Adrenal gland (tissue), 12 donors: Measurements from ENCODE around the gene PIM3. TPM values are rescaled to one million over a fixed set of nuclear protein-coding genes. Genes with fewer than 3 reads are reported as not detected.

Experiments
- DNase-seq, 7 donors: peaks; one replicate each; pipeline ENCODE4 v3.0.0-alpha.2; 2019 to 2020
- H3K27ac ChIP-seq, 5 donors: fragments of 200-600 bp; sonication (generic) in 4 of 5; 1 replicate in 3 of 5; 2 replicates in 2 of 5; pipeline versions ENCODE4 v1.5.1 to v1.8.0; 2016 to 2020; ENCODE audit warnings: mild to moderate bottlenecking in 1 of 5
- H3K27me3 ChIP-seq: fragments of 200-600 bp; 2 replicates; pipeline ENCODE4 v1.8.0; 2021
- H3K36me3 ChIP-seq, 2 donors: fragments of 200-600 bp; replicated peaks in 1 of 2; 1 replicate in 1 of 2; 2 replicates in 1 of 2; pipeline versions ENCODE4 v1.5.1 to v1.8.0; 2018 to 2022
- H3K4me1 ChIP-seq, 2 donors: fragments of 200-600 bp; replicated peaks in 1 of 2; 1 replicate in 1 of 2; 2 replicates in 1 of 2; pipeline versions ENCODE4 v1.5.1 to v1.8.0; 2018 to 2021
- H3K4me3 ChIP-seq, 4 donors: fragments of 200-600 bp; sonication (generic) in 3 of 4; one replicate each; pipeline ENCODE4 v1.5.1; 2016 to 2018
- H3K9me3 ChIP-seq, 3 donors: fragments of 200-600 bp; sonication (generic) in 1 of 3; replicated peaks in 1 of 3; 1 replicate in 2 of 3; 2 replicates in 1 of 3; pipeline versions ENCODE4 v1.5.1 to v1.8.0; 2016 to 2021
- CTCF ChIP-seq, 6 experiments: fragments of 450-650 bp in 4 of 6; fragments of 200-600 bp in 2 of 6; sonication (generic) in 1 of 6; IDR thresholded peaks; 1 replicate in 5 of 6; 2 replicates in 1 of 6; pipeline versions ENCODE4 v1.5.1 to v1.8.0; 2016 to 2021; ENCODE audit warnings: antibody characterized with exemption in 6 of 6, mild to moderate bottlenecking in 2 of 6, moderate library complexity in 1 of 6
- POLR2A ChIP-seq, 2 donors: fragments of 450-650 bp; IDR thresholded peaks; one replicate each; pipeline ENCODE4 v1.6.1; 2017; ENCODE audit warnings: antibody characterized with exemption in 2 of 2, mild to moderate bottlenecking in 2 of 2, moderate library complexity in 1 of 2
- WGBS, 4 donors: extraction: QIAGEN DNeasy Blood & Tissue Kit in 2 of 4; methylation state at CpG; one replicate each; pipeline versions ENCODE4 v1.1.5 to v1.1.7; 2013 to 2017; 5-methylcytosine and 5-hydroxymethylcytosine counted together
- intact Hi-C, 2 donors: fragments of 100-400 bp; cut with DNase I; formaldehyde crosslinking; loops; one replicate each; pipeline versions ENCODE4 v1.14.1 to v1.15.0; 2022 to 2023
- polyA plus RNA-seq, 3 donors: library from polyadenylated mRNA; stranded (reverse); fragments of 200-250 nt in 2 of 3; fragments of 350-450 nt in 1 of 3; fragmentation: Illumina TruSeq in 1 of 3; extraction: RNeasy Lipid Tissue Mini Kit (QIAGEN cat#74804) in 1 of 3; gene quantifications; one replicate each; pipeline ENCODE4 v1.2.3, GENCODE V29; 2013 to 2014
- total RNA-seq, 9 donors: library from RNA; depleted of rRNA in 4 of 9; stranded (reverse); fragments of >200 nt in 4 of 9; fragments of 120-200 nt in 1 of 9; fragmentation: NEBNext Ultra II Directional in 1 of 9; extraction: Animal tissue kit (Norgen Biotek cat#: 25700) in 1 of 9; gene quantifications; one replicate each; pipeline versions ENCODE4 v1.1.0 to v1.2.4, GENCODE V29; 2013 to 2023
- donor health status: healthy with polysubstance abuse.
- donor health status: Bipolar disorder and iron deficiency.
- donor health status: DM: yes; HTN: yes; CAD: no.
- donor health status: DM: no; HTN: no; CAD: no.
- donor health status: DM: no; HTN: no; CAD: no.
- donor health status: DM: yes; HTN: yes; CAD: no.

Gene PIM3
- total and polyA plus RNA-seq, 12 donors = 7.2 to 99.2 (median 51.7) TPM

GRCh38 chr22:49996518-49997250 lies 36.1 kb downstream of the PIM3 start:
- peak in 1 of 7 donors; percentile 11 for DNase-seq
- no peak for TF ChIP-seq POLR2A (IDR thresholded peaks at IDR 0.05)
- no peak for TF ChIP-seq CTCF (IDR thresholded peaks at IDR 0.05)
- no peak overlapping the region for H3K27ac ChIP-seq
- H3K36me3 ChIP-seq = no peaks in the 10 kb centered on the region
- intact Hi-C loops = no loop called here
- H3K4me3 ChIP-seq = no peak overlapping the region
- H3K4me1 ChIP-seq = peaks cover 0 to 8% of the 10 kb centered on the region in 2 donors
- 84 to 87% (median 86%) methylated on average over 16 to 19 of the region's 19 CpGs; no CpG with 5 or more reads in 1 of the 4 donors for WGBS, 4 donors
- peaks cover 0 to 3% (median 0%) of the 10 kb centered on the region in 3 donors for H3K9me3 ChIP-seq
- peaks cover 14% of the 10 kb centered on the region for H3K27me3 ChIP-seq

DNA sequence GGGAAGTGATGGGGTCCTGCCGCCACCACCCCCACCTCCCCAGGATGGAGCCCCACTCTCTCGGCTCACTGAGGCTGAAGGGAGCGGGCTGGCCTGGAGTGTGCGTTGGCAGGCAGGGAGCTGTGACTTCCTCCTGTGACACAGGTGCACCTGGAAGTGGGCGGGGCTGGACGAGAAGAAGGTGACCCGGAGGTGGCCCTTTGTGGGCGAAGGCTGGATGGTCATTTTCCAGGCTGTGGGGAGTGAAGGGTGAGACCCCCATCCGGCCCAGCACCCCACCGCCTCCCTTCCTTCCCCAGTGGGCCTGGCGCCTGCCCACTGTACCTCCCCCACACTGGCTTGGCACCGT lies 36.7 kb downstream of the PIM3 start:
- no peak for DNase-seq
- intact Hi-C loops = no loop called here

DNA sequence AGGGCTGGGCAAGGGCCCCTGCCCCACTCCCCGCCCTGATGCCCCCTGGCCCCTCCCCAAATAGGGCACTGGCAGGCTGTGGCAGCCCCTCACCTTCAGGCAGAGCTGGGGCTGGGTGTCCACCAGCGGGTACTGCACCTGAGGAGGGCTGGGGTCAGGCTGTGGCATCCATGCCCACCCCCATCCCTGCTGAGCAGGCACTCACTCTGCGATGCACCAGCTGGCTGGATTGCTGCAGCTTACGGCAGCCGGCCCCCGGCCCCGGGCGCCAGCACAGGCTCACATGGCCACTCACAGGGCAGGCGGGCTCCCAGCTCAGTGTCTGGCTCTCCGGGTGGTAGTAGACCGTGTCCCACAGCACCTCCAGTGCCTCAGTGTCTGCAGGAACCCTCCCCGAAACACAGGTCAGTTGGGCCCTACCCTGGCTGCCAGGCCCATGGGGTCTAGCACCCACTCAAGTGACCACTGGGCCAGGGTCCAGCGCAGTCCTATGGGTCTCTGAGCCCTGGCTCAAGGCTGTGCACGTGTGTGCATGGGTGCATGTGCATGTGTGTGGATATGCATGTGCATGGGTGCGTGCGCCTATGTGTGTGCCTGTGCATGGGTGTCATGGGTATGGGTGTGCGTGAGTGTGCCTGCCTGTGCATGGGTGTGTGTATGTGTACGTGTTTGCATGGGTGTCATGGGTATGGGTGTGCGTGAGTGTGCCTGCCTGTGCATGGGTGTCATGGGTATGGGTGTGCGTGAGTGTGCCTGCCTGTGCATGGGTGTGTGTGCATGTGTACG lies 37.6 kb downstream of the PIM3 start:
- Histone ChIP-seq H3K4me3 (no peak overlapping the region), H3K27me3 (peaks cover 14% of the 10 kb centered on the region), H3K9me3 (no peaks in the 10 kb centered on the region), H3K4me1 (peaks cover 0 to 6% of the 10 kb centered on the region in 2 donors), H3K36me3 (no peaks in the 10 kb centered on the region), H3K27ac (no peak overlapping the region)
- intact Hi-C loops = no loop called here
- DNase-seq = peak in 1 of 7 donors; percentile 15
- no peak for TF ChIP-seq CTCF (IDR thresholded peaks at IDR 0.05)
- no peak for TF ChIP-seq POLR2A (IDR thresholded peaks at IDR 0.05)
- 91 to 97% (median 92%) methylated on average over 5 to 21 of the region's 21 CpGs for WGBS, 4 donors

More for the DNA sequence above, 36.7 kb downstream of the PIM3 start:
- TF ChIP-seq CTCF (IDR thresholded peaks at IDR 0.05) (no peak), POLR2A (IDR thresholded peaks at IDR 0.05) (no peak)
- Histone ChIP-seq H3K36me3 (no peaks in the 10 kb centered on the region), H3K4me1 (peaks cover 0 to 8% of the 10 kb centered on the region in 2 donors), H3K27ac (no peak overlapping the region), H3K4me3 (no peak overlapping the region), H3K9me3 (no peaks in the 10 kb centered on the region), H3K27me3 (peaks cover 14% of the 10 kb centered on the region)
- 84 to 89% (median 84%) methylated on average over 8 to 12 of the region's 12 CpGs for WGBS, 4 donors

DNA sequence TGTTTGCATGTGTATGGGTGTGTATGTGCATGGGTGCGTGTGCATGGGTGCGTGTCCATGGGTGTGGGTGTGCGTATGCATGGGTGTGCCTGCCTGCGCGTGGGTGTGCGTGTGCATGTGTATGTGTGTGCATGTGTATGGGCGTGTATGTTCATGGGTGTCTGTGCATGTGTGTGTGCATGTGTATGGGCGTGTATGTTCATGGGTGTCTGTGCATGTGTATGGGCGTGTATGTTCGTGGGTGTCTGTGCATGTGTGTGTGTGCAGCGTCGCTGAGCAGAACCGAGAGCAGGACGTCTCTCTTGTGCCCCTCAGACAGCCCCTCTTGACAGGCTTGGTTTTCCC lies 38.1 kb downstream of the PIM3 start:
- peaks cover 14% of the 10 kb centered on the region for H3K27me3 ChIP-seq
- 88 to 91% (median 88%) methylated on average over 9 to 14 of the region's 14 CpGs for WGBS, 4 donors
- TF ChIP-seq CTCF (IDR thresholded peaks at IDR 0.05) (no peak), POLR2A (IDR thresholded peaks at IDR 0.05) (no peak)
- DNase-seq = no peak
- H3K27ac ChIP-seq = no peak overlapping the region
- H3K4me1 ChIP-seq = peaks cover 0 to 3% of the 10 kb centered on the region in 2 donors
- H3K36me3 ChIP-seq = no peaks in the 10 kb centered on the region
- intact Hi-C loops = no loop called here
- no peak overlapping the region for H3K4me3 ChIP-seq
- H3K9me3 ChIP-seq = no peaks in the 10 kb centered on the region
